ENCODE results near the gene DPEP1. TPM values are rescaled to one million over a fixed set of nuclear protein-coding genes. Genes with fewer than 3 reads are reported as not detected.

DPEP1 gene
- total RNA-seq, 1 donor from 2014 or later, result not detected

DNA sequence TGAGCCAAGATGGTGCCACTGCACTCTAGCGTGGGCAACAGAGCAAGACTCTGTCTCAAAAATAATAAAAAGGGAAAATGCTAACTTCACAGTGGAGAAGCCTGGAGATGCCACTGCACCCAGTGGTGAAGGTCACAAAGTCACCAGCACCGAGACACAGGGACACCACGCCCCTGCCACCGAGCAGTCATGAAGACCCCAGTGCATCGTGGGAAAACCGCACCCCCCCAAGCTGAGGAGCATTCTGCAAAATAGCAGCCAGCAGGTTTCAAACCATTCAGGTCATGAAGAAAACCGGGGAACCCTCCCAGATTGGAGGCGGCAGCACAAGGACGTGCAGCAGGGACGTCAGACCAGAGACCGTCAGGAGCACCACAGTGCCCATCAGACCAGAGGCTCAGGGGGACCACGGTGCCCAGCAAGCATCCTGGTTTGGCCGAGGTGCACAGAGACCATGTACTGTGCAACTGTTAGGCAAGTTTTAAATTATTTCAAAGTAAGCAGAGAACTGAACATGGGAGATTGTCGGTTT is 30.4 kb downstream of the DPEP1 start:
- Histone ChIP-seq H3K27ac (ENCODE audit: low read depth, low read length) (no peak overlapping the region), H3K27me3 (ENCODE audit: control insufficient read depth in 3 of 3, insufficient read depth in 3 of 3, low read length in 3 of 3) (peaks cover 0 to 12% (median 0%) of the 10 kb centered on the region in 3 donors), H3K4me1 (ENCODE audit: control insufficient read depth in 3 of 3, insufficient read depth in 3 of 3, low read length in 3 of 3) (peaks cover 3 to 13% (median 4%) of the 10 kb centered on the region in 3 donors), H3K9ac (ENCODE audit: low read depth in 1 of 3, low read length in 3 of 3) (no peak overlapping the region), H3K36me3 (ENCODE audit: control insufficient read depth in 3 of 3, insufficient read depth in 3 of 3, low read length in 3 of 3) (peaks cover 23 to 31% (median 26%) of the 10 kb centered on the region in 3 donors), H3K4me3 (ENCODE audit: low read length in 3 of 3) (no peak overlapping the region), H3K9me3 (ENCODE audit: control insufficient read depth in 3 of 3, low read length in 3 of 3) (no peaks in the 10 kb centered on the region)

DNA sequence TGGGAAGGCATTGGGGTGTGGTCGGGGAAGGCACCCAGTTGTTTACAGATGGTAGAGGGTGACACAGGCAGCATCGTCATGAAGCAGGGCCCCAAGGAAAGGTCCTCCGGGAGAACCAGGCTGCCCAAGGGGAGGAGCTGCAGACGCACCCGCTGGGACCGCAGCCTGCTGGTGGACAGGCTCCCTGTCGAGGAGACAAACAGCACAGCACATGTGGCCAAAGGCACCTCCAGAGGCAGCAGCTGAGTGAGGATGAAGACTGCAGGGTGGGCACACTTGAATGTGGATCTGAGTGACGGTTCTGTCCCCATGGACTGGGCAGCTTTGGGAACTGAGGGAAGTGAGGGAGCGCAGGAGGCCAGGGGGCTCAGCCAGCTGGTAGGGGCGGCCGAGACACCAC is 31.7 kb downstream of the DPEP1 start:
- Histone ChIP-seq H3K27ac (ENCODE audit: low read depth, low read length) (no peak overlapping the region), H3K9ac (ENCODE audit: low read depth in 1 of 3, low read length in 3 of 3) (no peak overlapping the region), H3K9me3 (ENCODE audit: control insufficient read depth in 3 of 3, low read length in 3 of 3) (no peaks in the 10 kb centered on the region), H3K4me1 (ENCODE audit: control insufficient read depth in 3 of 3, insufficient read depth in 3 of 3, low read length in 3 of 3) (peaks cover 3 to 11% (median 4%) of the 10 kb centered on the region in 3 donors), H3K4me3 (ENCODE audit: low read length in 3 of 3) (no peak overlapping the region), H3K36me3 (ENCODE audit: control insufficient read depth in 3 of 3, insufficient read depth in 3 of 3, low read length in 3 of 3) (peaks cover 23 to 31% (median 29%) of the 10 kb centered on the region in 3 donors), H3K27me3 (ENCODE audit: control insufficient read depth in 3 of 3, insufficient read depth in 3 of 3, low read length in 3 of 3) (peaks cover 0 to 4% (median 0%) of the 10 kb centered on the region in 3 donors)

DNA sequence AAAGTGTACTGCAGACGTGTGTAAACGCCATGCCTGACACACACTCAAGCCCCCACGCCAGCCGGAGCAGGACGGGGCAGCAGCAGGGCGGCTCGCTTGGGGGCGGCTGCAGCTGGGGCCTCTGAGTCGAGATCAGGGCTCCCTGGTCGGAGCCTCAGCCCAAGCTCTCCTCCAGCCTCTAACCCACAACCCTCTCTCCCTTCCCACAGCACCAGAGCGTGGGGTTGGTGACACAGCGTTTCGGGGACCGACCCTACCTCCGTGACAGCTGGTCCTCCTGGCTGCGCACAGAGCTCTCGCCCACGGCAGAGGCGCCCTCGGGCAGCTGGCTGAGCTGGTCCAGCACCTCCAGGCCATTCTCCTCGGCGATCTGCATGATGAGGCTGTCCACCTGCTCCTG is 32.8 kb downstream of the DPEP1 start:
- H3K4me3 ChIP-seq (ENCODE audit: low read length in 3 of 3), result no peak overlapping the region
- no peaks in the 10 kb centered on the region for H3K9me3 ChIP-seq (ENCODE audit: control insufficient read depth in 3 of 3, low read length in 3 of 3)
- H3K27me3 ChIP-seq (ENCODE audit: control insufficient read depth in 3 of 3, insufficient read depth in 3 of 3, low read length in 3 of 3), result no peaks in the 10 kb centered on the region
- H3K4me1 ChIP-seq (ENCODE audit: control insufficient read depth in 3 of 3, insufficient read depth in 3 of 3, low read length in 3 of 3), result peaks cover 0 to 3% (median 0%) of the 10 kb centered on the region in 3 donors
- no peak overlapping the region for H3K9ac ChIP-seq (ENCODE audit: low read depth in 1 of 3, low read length in 3 of 3)
- H3K36me3 ChIP-seq (ENCODE audit: control insufficient read depth in 3 of 3, insufficient read depth in 3 of 3, low read length in 3 of 3), result peaks cover 23 to 35% (median 31%) of the 10 kb centered on the region in 3 donors
- no peak overlapping the region for H3K27ac ChIP-seq (ENCODE audit: low read depth, low read length)

DNA sequence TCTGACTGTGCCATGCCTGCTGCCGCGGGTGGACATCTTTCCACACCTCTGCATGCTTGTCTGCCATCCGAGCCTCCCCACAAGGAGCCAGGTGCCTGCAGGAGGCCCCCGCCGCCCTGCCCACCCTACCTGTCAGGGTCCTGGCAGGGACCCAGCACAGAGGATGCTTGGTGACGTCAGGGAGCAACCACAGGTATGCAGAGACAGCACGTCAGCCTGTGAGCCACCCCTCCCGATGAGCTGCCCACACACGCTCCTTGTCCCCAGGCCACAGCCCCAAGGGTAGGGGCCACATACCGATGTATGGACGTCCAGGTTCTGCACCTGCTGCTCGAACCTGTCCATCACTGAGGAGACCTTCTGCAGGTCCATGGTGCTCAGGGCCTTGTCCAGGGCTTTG is 33.5 kb downstream of the DPEP1 start:
- H3K36me3 ChIP-seq (ENCODE audit: control insufficient read depth in 3 of 3, insufficient read depth in 3 of 3, low read length in 3 of 3), result peaks cover 23 to 38% (median 36%) of the 10 kb centered on the region in 3 donors
- H3K9ac ChIP-seq (ENCODE audit: low read depth in 1 of 3, low read length in 3 of 3), result no peak overlapping the region
- H3K27ac ChIP-seq (ENCODE audit: low read depth, low read length), result no peak overlapping the region
- no peaks in the 10 kb centered on the region for H3K9me3 ChIP-seq (ENCODE audit: control insufficient read depth in 3 of 3, low read length in 3 of 3)
- H3K4me1 ChIP-seq (ENCODE audit: control insufficient read depth in 3 of 3, insufficient read depth in 3 of 3, low read length in 3 of 3), result no peaks in the 10 kb centered on the region
- no peak overlapping the region for H3K4me3 ChIP-seq (ENCODE audit: low read length in 3 of 3)
- no peaks in the 10 kb centered on the region for H3K27me3 ChIP-seq (ENCODE audit: control insufficient read depth in 3 of 3, insufficient read depth in 3 of 3, low read length in 3 of 3)

DNA sequence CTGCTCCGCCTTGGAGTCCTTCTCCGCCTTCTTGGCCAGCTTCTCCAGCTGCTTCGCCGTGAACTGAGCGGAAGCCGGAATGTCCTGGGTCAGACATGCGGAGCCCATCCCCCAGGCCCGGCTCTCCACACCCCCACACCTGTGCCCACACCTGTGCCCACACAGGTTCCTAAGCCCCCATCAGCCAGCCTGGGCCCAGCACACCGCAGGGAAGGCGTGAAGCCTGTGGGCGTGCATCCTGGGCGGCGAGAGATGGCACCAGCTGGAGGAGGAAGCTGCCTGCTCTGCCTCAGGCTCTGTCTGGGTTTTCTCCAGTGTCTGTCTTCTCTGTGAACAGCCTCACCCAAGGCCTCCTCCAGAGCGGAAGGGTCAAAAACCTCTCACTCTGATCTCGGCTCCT is 38.1 kb downstream of the DPEP1 start:
- Histone ChIP-seq H3K9ac (ENCODE audit: low read depth in 1 of 3, low read length in 3 of 3) (no peak overlapping the region), H3K4me1 (ENCODE audit: control insufficient read depth in 3 of 3, insufficient read depth in 3 of 3, low read length in 3 of 3) (peaks cover 4% of the 10 kb centered on the region in 3 donors), H3K27ac (ENCODE audit: low read depth, low read length) (no peak overlapping the region), H3K27me3 (ENCODE audit: control insufficient read depth in 3 of 3, insufficient read depth in 3 of 3, low read length in 3 of 3) (no peaks in the 10 kb centered on the region), H3K36me3 (ENCODE audit: control insufficient read depth in 3 of 3, insufficient read depth in 3 of 3, low read length in 3 of 3) (peaks cover 11 to 22% (median 17%) of the 10 kb centered on the region in 3 donors), H3K4me3 (ENCODE audit: low read length in 3 of 3) (no peak overlapping the region), H3K9me3 (ENCODE audit: control insufficient read depth in 3 of 3, low read length in 3 of 3) (no peaks in the 10 kb centered on the region)

DNA sequence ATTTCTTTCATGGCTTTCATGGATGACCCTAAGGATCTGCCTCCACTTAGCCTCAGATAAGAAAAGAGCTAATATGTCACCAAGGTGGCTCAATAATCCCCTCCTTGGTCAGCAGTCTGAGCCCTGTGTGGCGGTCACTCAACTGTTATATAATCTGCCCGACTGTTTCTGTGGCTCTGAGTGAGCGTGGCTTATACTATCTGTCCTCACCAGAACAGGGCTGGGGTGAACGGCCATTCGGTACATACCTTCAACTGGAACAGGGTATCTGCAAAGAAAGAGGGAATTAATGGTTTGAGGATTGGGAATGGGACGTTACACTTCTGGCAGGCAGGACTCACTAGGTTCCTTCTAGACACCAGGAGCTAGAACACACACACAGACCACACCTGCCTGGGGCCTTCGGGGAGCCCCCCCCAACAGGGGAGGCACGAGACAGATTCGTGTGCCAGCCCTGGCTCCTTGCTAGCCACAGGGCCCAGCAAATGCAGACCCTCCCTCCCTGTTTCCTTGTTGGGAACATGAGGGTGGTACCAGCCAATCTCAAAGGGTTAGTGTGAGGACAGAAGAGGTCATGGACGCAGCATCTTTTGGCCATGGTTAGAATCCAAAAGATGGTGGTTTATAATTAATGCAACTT is 40.3 kb downstream of the DPEP1 start:
- H3K9me3 ChIP-seq (ENCODE audit: control insufficient read depth in 3 of 3, low read length in 3 of 3), result no peaks in the 10 kb centered on the region
- no peak overlapping the region for H3K9ac ChIP-seq (ENCODE audit: low read depth in 1 of 3, low read length in 3 of 3)
- H3K4me1 ChIP-seq (ENCODE audit: control insufficient read depth in 3 of 3, insufficient read depth in 3 of 3, low read length in 3 of 3), result peaks cover 14 to 15% (median 15%) of the 10 kb centered on the region in 3 donors
- no peaks in the 10 kb centered on the region for H3K27me3 ChIP-seq (ENCODE audit: control insufficient read depth in 3 of 3, insufficient read depth in 3 of 3, low read length in 3 of 3)
- no peak overlapping the region for H3K27ac ChIP-seq (ENCODE audit: low read depth, low read length)
- no peak overlapping the region for H3K4me3 ChIP-seq (ENCODE audit: low read length in 3 of 3)
- H3K36me3 ChIP-seq (ENCODE audit: control insufficient read depth in 3 of 3, insufficient read depth in 3 of 3, low read length in 3 of 3), result peaks cover 5 to 14% (median 9%) of the 10 kb centered on the region in 3 donors

DNA sequence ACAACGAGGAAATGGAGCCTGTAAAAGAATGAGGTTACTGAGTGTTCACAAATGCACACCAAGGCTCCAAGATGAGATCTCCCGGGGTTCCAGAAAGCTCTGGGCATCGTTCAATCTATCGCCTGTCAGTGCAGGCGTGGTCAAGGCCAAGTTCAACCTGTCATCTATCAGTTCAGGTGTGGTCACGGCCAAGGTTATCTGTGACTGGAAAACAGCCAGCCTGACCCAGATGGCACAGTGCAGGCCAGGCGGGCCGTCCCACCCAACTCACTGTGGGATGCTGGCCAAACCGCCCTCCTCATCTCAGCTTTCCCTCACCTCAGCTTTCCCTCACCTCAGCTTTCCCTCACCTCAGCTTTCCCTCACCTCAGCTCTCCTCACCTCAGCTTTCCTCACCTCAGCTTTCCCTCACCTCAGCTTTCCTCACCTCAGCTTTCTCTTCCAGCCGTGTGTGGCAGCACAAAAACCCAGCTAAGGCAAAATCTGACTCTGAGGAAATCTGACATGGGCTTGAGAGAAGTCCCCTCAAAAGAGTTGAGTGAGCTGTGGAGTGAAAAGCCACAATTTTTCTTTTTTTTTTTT is 41.7 kb downstream of the DPEP1 start:
- Histone ChIP-seq H3K4me3 (ENCODE audit: low read length in 3 of 3) (no peak overlapping the region), H3K4me1 (ENCODE audit: control insufficient read depth in 3 of 3, insufficient read depth in 3 of 3, low read length in 3 of 3) (peaks cover 15 to 16% (median 15%) of the 10 kb centered on the region in 3 donors), H3K9me3 (ENCODE audit: control insufficient read depth in 3 of 3, low read length in 3 of 3) (no peaks in the 10 kb centered on the region), H3K27ac (ENCODE audit: low read depth, low read length) (no peak overlapping the region), H3K9ac (ENCODE audit: low read depth in 1 of 3, low read length in 3 of 3) (no peak overlapping the region), H3K36me3 (ENCODE audit: control insufficient read depth in 3 of 3, insufficient read depth in 3 of 3, low read length in 3 of 3) (peaks cover 9 to 11% (median 10%) of the 10 kb centered on the region in 3 donors), H3K27me3 (ENCODE audit: control insufficient read depth in 3 of 3, insufficient read depth in 3 of 3, low read length in 3 of 3) (no peaks in the 10 kb centered on the region)

DNA sequence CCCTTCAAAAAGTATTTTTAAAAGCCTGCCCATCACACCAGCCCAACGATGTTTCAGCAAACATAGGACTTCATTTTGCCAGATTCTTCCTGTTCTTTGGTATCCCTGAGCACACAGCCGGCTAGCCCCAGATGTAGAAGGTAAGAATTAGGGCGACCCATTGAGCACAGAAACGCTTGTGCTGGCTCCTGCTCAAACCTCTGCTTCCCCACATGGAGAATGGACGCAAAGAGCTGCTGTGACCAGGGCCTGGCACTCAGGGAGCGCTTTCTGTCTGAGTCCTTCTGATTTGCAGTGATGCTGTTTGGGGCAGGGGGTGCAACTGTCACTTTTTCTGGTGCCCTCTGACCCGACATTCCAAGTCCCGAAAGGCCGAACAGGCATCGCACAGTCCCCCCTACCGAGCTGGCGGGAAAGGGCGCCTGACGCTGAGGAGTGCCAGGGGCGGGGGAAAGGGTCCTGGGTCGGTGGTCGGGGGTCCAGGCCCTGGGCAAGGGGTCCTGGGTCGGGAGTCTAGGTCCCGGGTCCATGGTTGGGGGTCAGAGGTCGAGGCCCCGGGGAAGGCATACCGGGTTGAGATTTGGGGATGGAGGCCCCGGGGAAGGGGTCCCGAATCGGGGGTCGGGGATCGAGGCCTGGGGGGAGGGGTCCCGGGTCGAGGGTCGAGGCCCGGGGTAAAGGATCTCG is 43.1 kb downstream of the DPEP1 start:
- H3K4me1 ChIP-seq (ENCODE audit: control insufficient read depth in 3 of 3, insufficient read depth in 3 of 3, low read length in 3 of 3), result peaks cover 15 to 16% (median 15%) of the 10 kb centered on the region in 3 donors
- H3K4me3 ChIP-seq (ENCODE audit: low read length in 3 of 3), result peak overlapping the region; percentile 88 to 95 (median 92)
- H3K27ac ChIP-seq (ENCODE audit: low read depth, low read length), result no peak overlapping the region
- H3K36me3 ChIP-seq (ENCODE audit: control insufficient read depth in 3 of 3, insufficient read depth in 3 of 3, low read length in 3 of 3), result peaks cover 2 to 16% (median 16%) of the 10 kb centered on the region in 3 donors
- H3K9ac ChIP-seq (ENCODE audit: low read depth in 1 of 3, low read length in 3 of 3), result peak overlapping the region; percentile 57 to 90 (median 90)
- no peaks in the 10 kb centered on the region for H3K27me3 ChIP-seq (ENCODE audit: control insufficient read depth in 3 of 3, insufficient read depth in 3 of 3, low read length in 3 of 3)
- no peaks in the 10 kb centered on the region for H3K9me3 ChIP-seq (ENCODE audit: control insufficient read depth in 3 of 3, low read length in 3 of 3)

DNA sequence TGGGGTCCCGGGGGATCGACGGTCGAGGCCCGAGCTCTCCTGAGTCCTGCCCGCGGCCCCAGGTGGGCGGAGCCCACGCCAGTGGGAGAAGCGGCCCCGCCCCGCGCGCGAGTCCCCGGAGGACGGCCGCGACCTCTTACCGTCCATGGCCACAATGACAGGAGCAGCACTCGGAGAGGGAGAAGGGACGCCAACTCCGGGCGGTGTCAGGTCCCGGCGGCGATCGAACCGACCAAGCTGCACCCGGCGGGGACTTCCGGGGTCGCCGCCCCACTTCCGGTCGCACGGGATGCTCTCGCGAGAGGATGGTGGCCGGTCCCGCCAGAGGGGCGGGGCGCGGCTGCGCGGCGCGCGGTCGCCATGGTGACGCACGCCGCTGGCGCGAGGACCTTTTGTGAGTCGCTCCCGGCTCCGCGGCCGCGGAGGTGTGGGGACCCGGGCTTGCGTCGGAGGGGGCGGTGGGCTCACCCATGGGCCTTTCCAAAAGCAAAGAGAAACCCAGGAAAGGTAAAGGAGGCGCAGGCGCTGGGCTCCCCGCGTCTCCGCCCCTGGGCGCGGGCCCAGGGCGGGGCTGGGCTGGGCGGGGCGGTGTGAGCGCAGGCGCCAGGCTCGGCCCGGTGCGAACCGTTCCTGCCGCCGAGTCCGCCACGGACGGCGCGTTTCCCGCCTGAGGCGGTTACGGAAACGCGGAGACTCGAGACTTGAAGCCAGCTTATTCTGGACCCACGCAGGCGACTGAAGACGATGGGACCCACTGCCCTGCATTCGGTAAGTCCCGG is 44.2 kb downstream of the DPEP1 start, which contains the start of the genes CHMP1A and SPATA33:
CHMP1A (minus strand) TSS at position 267 of the 779 bp plus-strand sequence; CDS start at position 147, 120 bp downstream.
SPATA33 (plus strand) TSS at position 395 of the 779 bp plus-strand sequence; CDS start at position 471, 76 bp downstream.
- Histone ChIP-seq H3K27me3 (ENCODE audit: control insufficient read depth in 3 of 3, insufficient read depth in 3 of 3, low read length in 3 of 3) (no peaks in the 10 kb centered on the region), H3K9me3 (ENCODE audit: control insufficient read depth in 3 of 3, low read length in 3 of 3) (no peaks in the 10 kb centered on the region), H3K4me3 (ENCODE audit: low read length in 3 of 3) (peak within 1 kb of the TSS; percentile 88 to 95 (median 92)), H3K9ac (ENCODE audit: low read depth in 1 of 3, low read length in 3 of 3) (peak within 1 kb of the TSS; percentile 90), H3K27ac (ENCODE audit: low read depth, low read length) (peak within 1 kb of the TSS; percentile 73), H3K4me1 (ENCODE audit: control insufficient read depth in 3 of 3, insufficient read depth in 3 of 3, low read length in 3 of 3) (peaks cover 15 to 16% (median 15%) of the 10 kb centered on the region in 3 donors), H3K36me3 (ENCODE audit: control insufficient read depth in 3 of 3, insufficient read depth in 3 of 3, low read length in 3 of 3) (peaks cover 3 to 14% (median 13%) of the 10 kb centered on the region in 3 donors)

All from skeletal muscle tissue (tissue), 4 donors.